GM13976 (cell line): ENCODE measurements around the gene KCNT2.

Experiments
- DNase-seq: peaks from one replicate; pipeline ENCODE4 v3.0.0; 2012; ENCODE audit warnings: low spot score
- CTCF ChIP-seq: IDR thresholded peaks from 2 replicates; pipeline ENCODE4 v1.5.1; 2012; ENCODE audit warnings: borderline replicate concordance, mild to moderate bottlenecking; ENCODE audit not compliant: insufficient read depth; ENCODE audit errors: extremely low read depth, missing control alignments, control extremely low read depth
- in situ Hi-C: fragments of 300-500 bp; cut with MboI; formaldehyde crosslinking; loops from one replicate; pipeline ENCODE4 v1.12.0; 2022; ENCODE audit warnings: low sequenced_read_pairs, mixed read lengths, inconsistent platforms; ENCODE audit not compliant: unreplicated experiment

Gene KCNT2

GRCh38 chr1:196577386-196577785 lies 30.9 kb downstream of the KCNT2 start:
- in situ Hi-C loops: no loop called here
- no peak for DNase-seq
- TF ChIP-seq CTCF: no peak

GRCh38 chr1:196573226-196573625 lies 35.0 kb downstream of the KCNT2 start:
- DNase-seq: no peak
- no peak for TF ChIP-seq CTCF
- in situ Hi-C loops: no loop called here

GRCh38 chr1:196567238-196567637 lies 41.0 kb downstream of the KCNT2 start:
- no peak for TF ChIP-seq CTCF
- DNase-seq: no peak
- in situ Hi-C loops: no loop called here

- no peak for TF ChIP-seq CTCF
- in situ Hi-C loops: no loop called here
- DNase-seq: no peak
These were observed 44.5 kb downstream of the KCNT2 start for GRCh38 chr1:196563768-196564167.

- TF ChIP-seq CTCF: no peak
- no peak for DNase-seq
- in situ Hi-C loops: no loop called here
These were observed 48.9 kb downstream of the KCNT2 start for GRCh38 chr1:196559314-196559713.

- in situ Hi-C loops: no loop called here
- TF ChIP-seq CTCF: no peak
- no peak for DNase-seq
These were observed 49.8 kb downstream of the KCNT2 start for GRCh38 chr1:196558411-196558810.

GRCh38 chr1:196557797-196558196 lies 50.4 kb downstream of the KCNT2 start:
- in situ Hi-C loops: no loop called here
- TF ChIP-seq CTCF: no peak
- no peak for DNase-seq
